HCT116 (cell line): ENCODE results near the gene CCDC188. TPM values are rescaled to one million over a fixed set of nuclear protein-coding genes. Genes with fewer than 3 reads are reported as not detected.
A peak's percentile ranks its signal among the peaks of the same experiment; 100 is the strongest.

ENCODE experiments used
- ATAC-seq: fragments of 200-7000 bp; cut with Tn5 transposase; 2 replicates; pipeline ENCODE4 v1.9.1; 2020; ENCODE audit warnings: mild to moderate bottlenecking, moderate library complexity
- BruUV-seq: library from RNA; stranded (reverse); fragments of 400-500 nt; replicated peaks from 2 replicates; lab custom pipeline; 2021; lab: Mats Ljungman, UMichigan
- CTCF ChIA-PET: fragments of 300-600 bp; sonication (Branson Sonifier 250); formaldehyde crosslinking; loops from one replicate; lab custom pipeline; 2021; ENCODE audit warnings: antibody characterized with exemption; lab: Charles Lee
- POLR2A ChIA-PET: fragments of 300-600, 350-600 bp; sonication (Branson Sonifier 250); formaldehyde crosslinking; loops from one replicate; lab custom pipeline; 2021; ENCODE audit warnings: antibody characterized with exemption; lab: Charles Lee
- RAD21 ChIA-PET, 2 experiments: fragments of 300-600 bp; sonication (Branson Sonifier 250); formaldehyde crosslinking; loops; one replicate each; lab custom pipeline; 2023; ENCODE audit warnings: low total read pairs in 2 of 2; ENCODE audit not compliant: uncharacterized antibody in 2 of 2, unreplicated experiment in 2 of 2, low non-redundant PET in 1 of 2; lab: Charles Lee
- DNase-seq: peaks from one replicate; pipeline ENCODE4 v3.0.0-alpha.2; 2010; ENCODE audit warnings: low read depth, low spot score
- H2AFZ ChIP-seq: fragments of 200-600 bp; shearing (Covaris generic), sonication (generic); 2 replicates; pipeline ENCODE4 v1.6.1; 2017; ENCODE audit warnings: low read depth, mixed run types, mixed read lengths, antibody characterized with exemption, low read length; ENCODE audit not compliant: poor library complexity, severe bottlenecking
- H3K27ac ChIP-seq: 2 replicates; pipeline ENCODE4 v1.5.1; 2012; ENCODE audit warnings: low read depth, low read length
- H3K27me3 ChIP-seq: fragments of 200-600 bp; sonication (generic); 2 replicates; pipeline ENCODE4 v1.6.1; 2016; ENCODE audit warnings: mixed run types, low read length, mixed read lengths; ENCODE audit not compliant: insufficient read depth
- H3K36me3 ChIP-seq, 2 experiments: fragments of 200-500 bp in 1 of 2; fragments of 200-600 bp in 1 of 2; sonication (Bioruptor generic) in 1 of 2; sonication (generic) in 1 of 2; 2 replicates each; pipeline versions ENCODE4 v1.5.1 to v1.6.1; 2014 to 2016; ENCODE audit warnings: low read length in 2 of 2, inconsistent platforms in 1 of 2, mixed read lengths in 1 of 2, mixed run types in 1 of 2; ENCODE audit not compliant: insufficient read depth in 2 of 2, control insufficient read depth in 1 of 2
- H3K4me1 ChIP-seq, 2 experiments: fragments of 200-600 bp in 1 of 2; sonication (generic) in 1 of 2; 2 replicates each; pipeline versions ENCODE4 v1.5.1 to v1.6.1; 2012 to 2017; ENCODE audit warnings: low read length in 2 of 2, inconsistent platforms in 1 of 2, mild to moderate bottlenecking in 1 of 2, mixed read lengths in 1 of 2, mixed run types in 1 of 2, moderate library complexity in 1 of 2; ENCODE audit not compliant: insufficient read depth in 2 of 2, control insufficient read depth in 1 of 2
- H3K4me2 ChIP-seq: fragments of 200-600 bp; sonication (generic); 2 replicates; pipeline ENCODE4 v1.6.1; 2017; ENCODE audit warnings: mixed run types, low read length, mixed read lengths
- H3K4me3 ChIP-seq, 2 experiments: fragments of 200-600 bp in 1 of 2; sonication (generic) in 1 of 2; replicated peaks in 1 of 2; 2 replicates each; pipeline ENCODE4 v1.5.1; 2011 to 2016; ENCODE audit warnings: low read length in 2 of 2, control low read depth in 1 of 2, low read depth in 1 of 2, mild to moderate bottlenecking in 1 of 2, mixed read lengths in 1 of 2, mixed run types in 1 of 2
- H3K79me2 ChIP-seq: fragments of 200-600 bp; sonication (generic); 2 replicates; pipeline ENCODE4 v1.6.1; 2017; ENCODE audit warnings: mild to moderate bottlenecking, mixed run types, low read length, moderate library complexity, mixed read lengths; ENCODE audit not compliant: insufficient read depth
- H3K9ac ChIP-seq: fragments of 200-600 bp; sonication (generic); 2 replicates; pipeline ENCODE4 v1.6.1; 2016; ENCODE audit warnings: low read length, mixed read lengths
- H3K9me2 ChIP-seq: fragments of 200-600 bp; sonication (generic), shearing (Covaris generic); 2 replicates; pipeline ENCODE4 v1.6.1; 2017; ENCODE audit warnings: mixed run types, mild to moderate bottlenecking, moderate library complexity; ENCODE audit not compliant: insufficient read depth
- H3K9me3 ChIP-seq, 2 experiments: fragments of 200-500 bp in 1 of 2; fragments of 200-600 bp in 1 of 2; sonication (Bioruptor generic) in 1 of 2; sonication (generic) in 1 of 2; 2 replicates each; pipeline ENCODE4 v1.6.1; 2014 to 2017; ENCODE audit warnings: low read length in 2 of 2, mixed read lengths in 2 of 2, inconsistent platforms in 1 of 2, low read depth in 1 of 2, mild to moderate bottlenecking in 1 of 2, mixed run types in 1 of 2, moderate library complexity in 1 of 2; ENCODE audit not compliant: control insufficient read depth in 1 of 2, insufficient read depth in 1 of 2
- H4K20me1 ChIP-seq: fragments of 200-600 bp; sonication (generic), shearing (Covaris generic); 2 replicates; pipeline ENCODE4 v1.6.1; 2017; ENCODE audit warnings: mixed run types, mild to moderate bottlenecking, moderate library complexity; ENCODE audit not compliant: insufficient read depth
- CBX3 ChIP-seq: IDR thresholded peaks from 2 replicates; pipeline ENCODE4 v1.6.1; 2012; ENCODE audit warnings: low read depth
- ELF1 ChIP-seq: IDR thresholded peaks from 2 replicates; pipeline ENCODE4 v1.6.1; 2012; ENCODE audit warnings: low read depth, borderline replicate concordance
- FOSL1 ChIP-seq: IDR thresholded peaks from 2 replicates; pipeline ENCODE4 v1.6.1; 2012; ENCODE audit warnings: low read depth
- POLR2AphosphoS5 ChIP-seq: IDR thresholded peaks from 2 replicates; pipeline ENCODE4 v1.6.1; 2011; ENCODE audit warnings: mild to moderate bottlenecking, low read depth, low read length, moderate library complexity
- SIN3A ChIP-seq: IDR thresholded peaks from 2 replicates; pipeline ENCODE4 v1.6.1; 2012; ENCODE audit warnings: low read depth
- SP1 ChIP-seq: IDR thresholded peaks from 2 replicates; pipeline ENCODE4 v1.6.1; 2012; ENCODE audit warnings: low read depth
- SRF ChIP-seq: IDR thresholded peaks from 2 replicates; pipeline ENCODE4 v1.6.1; 2012; ENCODE audit warnings: low read depth
- TCF7L2 ChIP-seq: IDR thresholded peaks from 2 replicates; pipeline ENCODE4 v1.7.0; 2011; ENCODE audit warnings: borderline replicate concordance, inconsistent platforms; ENCODE audit not compliant: insufficient read depth, insufficient read length; ENCODE audit errors: extremely low read depth
- YY1 ChIP-seq: IDR thresholded peaks from 2 replicates; pipeline ENCODE4 v1.6.1; 2011; ENCODE audit warnings: low read length, low read depth, moderate library complexity, mild to moderate bottlenecking; ENCODE audit not compliant: insufficient replicate concordance; ENCODE audit errors: extremely low read depth
- ZFX ChIP-seq: fragments of 450-650 bp; IDR thresholded peaks from 2 replicates; pipeline ENCODE4 v1.6.1; 2017
- intact Hi-C: fragments of 100-400 bp; cut with micrococcal nuclease; formaldehyde crosslinking; loops from 2 replicates; pipeline ENCODE4 v1.10.0; 2022
- total RNA-seq: library from RNA; stranded (reverse); gene quantifications from one replicate; pipeline ENCODE4 v1.2.1, GENCODE V29; 2021; ENCODE audit not compliant: unreplicated experiment
- TF ChIP-seq, protein P1 (sequence below): IDR thresholded peaks from 2 replicates; pipeline ENCODE4 v1.6.1; 2012

CCDC188 gene
- total RNA-seq, 1 experiment from 2014 or later, result not detected

DNA sequence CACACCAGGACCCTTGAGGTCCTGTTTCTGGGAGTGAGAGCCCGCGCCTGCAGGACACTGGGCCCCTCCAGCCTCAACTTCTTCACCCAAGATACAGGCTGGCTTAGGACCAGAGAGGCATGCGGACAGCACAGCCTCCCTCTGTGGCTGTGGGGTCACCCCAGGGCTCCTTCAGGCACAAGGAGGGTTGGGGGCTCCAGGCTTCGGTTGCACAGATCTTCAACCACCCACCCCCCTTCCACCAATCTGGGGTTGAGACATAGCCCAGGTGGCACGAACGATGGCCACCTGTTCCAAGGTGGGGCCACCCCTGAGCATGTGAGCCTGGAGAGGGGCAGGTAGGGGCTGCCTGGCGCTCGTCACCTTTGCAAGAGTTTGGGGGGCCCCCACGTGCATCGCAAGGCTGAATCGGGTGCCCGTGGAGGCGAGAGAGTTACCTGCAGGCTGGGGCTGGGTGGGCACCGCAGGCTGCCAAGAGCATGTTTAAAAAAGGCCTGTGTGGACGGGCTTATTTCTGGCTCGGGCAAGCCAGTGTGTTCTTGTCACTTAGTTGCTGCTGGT, 18.1 kb downstream of the CCDC188 start:
- DNase-seq (no peak), ATAC-seq (no peak)
- intact Hi-C loops, result no loop called here
- H3K9me2 ChIP-seq, result no peaks in the 10 kb centered on the region
- peak overlapping the region; percentile 80 to 92 for H3K4me3 ChIP-seq
- peak overlapping the region; percentile 89 for H3K9ac ChIP-seq
- no peaks in the 10 kb centered on the region for H3K27me3 ChIP-seq
- peak overlapping the region; percentile 96 for H3K4me2 ChIP-seq
- H3K4me1 ChIP-seq, result peaks cover 16 to 41% of the 10 kb centered on the region in 2 experiments; a peak in 3 of 4 replicates
- TF ChIP-seq TCF7L2 (no peak), FOSL1 (no peak), CBX3 (no peak), YY1 (no peak)
- H3K9me3 ChIP-seq, result no peaks in the 10 kb centered on the region
- peaks cover 60% of the 10 kb centered on the region for H3K79me2 ChIP-seq
- ChIA-PET POLR2A (no interaction called here), RAD21 (no interaction called here), CTCF (no interaction called here)
- H3K27ac ChIP-seq, result peak overlapping the region; percentile 74
- H3K36me3 ChIP-seq, result peaks cover 0 to 6% of the 10 kb centered on the region in 2 experiments; a peak in 1 of 4 replicates
- BruUV-seq, result no TSS peak
- no peaks in the 10 kb centered on the region for H4K20me1 ChIP-seq
- H2AFZ ChIP-seq, result no peak overlapping the region

DNA sequence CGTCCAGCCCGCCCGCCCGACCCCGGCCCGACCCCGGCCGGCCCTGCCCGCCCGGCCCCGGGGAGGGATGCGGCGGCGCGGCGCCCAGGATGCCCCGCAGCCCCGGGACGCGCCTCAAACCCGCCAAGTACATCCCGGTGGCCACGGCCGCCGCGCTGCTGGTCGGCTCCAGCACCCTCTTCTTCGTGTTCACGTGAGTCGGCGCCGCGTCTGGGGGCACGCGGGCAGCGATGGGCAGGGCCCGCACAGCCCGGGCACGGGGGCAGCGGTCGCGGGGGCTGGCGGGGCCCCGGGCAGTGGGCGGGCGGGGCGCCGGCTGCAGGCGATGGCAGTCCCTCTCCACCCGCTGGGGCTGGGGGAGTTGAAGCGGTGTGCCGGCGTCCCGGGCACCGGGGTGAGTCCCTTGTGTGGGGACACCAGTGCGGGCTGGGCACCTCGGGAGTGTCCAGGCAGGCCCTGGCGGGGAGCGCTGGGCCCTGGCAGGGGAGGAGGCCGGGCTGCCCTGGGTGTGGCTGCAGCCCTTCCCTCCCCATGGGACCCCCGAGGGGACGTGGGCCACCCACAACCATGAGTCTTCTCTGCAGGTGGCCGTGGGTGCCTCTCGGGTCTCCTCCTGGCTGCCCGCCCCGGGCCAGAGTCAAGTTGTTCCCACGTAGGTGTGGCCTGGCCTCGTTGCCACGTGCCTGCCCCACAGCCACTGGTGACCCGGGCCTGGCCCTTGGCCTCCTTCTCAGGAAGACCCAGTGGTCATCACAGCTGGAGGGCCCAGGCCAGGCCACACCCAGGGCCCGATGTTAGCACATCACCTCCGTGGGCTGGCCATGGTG, 18.8 kb downstream of the CCDC188 start:
- BruUV-seq, result no TSS peak
- peaks cover 16 to 34% of the 10 kb centered on the region in 2 experiments; a peak in 3 of 4 replicates for H3K4me1 ChIP-seq
- POLR2A ChIA-PET, result no interaction called here
- TF ChIP-seq SP1 (no peak), POLR2AphosphoS5 (no peak), SIN3A (no peak), ZFX (peak; percentile 69; the same call in 1 of the 2 replicates), SRF (no peak), ELF1 (no peak)
- TF ChIP-seq, protein P1, sequence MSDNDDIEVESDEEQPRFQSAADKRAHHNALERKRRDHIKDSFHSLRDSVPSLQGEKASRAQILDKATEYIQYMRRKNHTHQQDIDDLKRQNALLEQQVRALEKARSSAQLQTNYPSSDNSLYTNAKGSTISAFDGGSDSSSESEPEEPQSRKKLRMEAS, result peak; percentile 78; the same call in 1 of the 2 replicates
- TF ChIP-seq, all 23 proteins: peak for 2
- Histone ChIP-seq H4K20me1 (no peaks in the 10 kb centered on the region), H3K27me3 (no peaks in the 10 kb centered on the region), H3K4me3 (peak overlapping the region; percentile 80 to 92), H3K9ac (peak overlapping the region; percentile 89), H3K9me3 (no peaks in the 10 kb centered on the region), H3K79me2 (peaks cover 53% of the 10 kb centered on the region), H3K27ac (peak overlapping the region; percentile 74), H2AFZ (no peak overlapping the region), H3K4me2 (peak overlapping the region; percentile 96), H3K36me3 (peaks cover 0 to 6% of the 10 kb centered on the region in 2 experiments; a peak in 2 of 4 replicates), H3K9me2 (no peaks in the 10 kb centered on the region)
- ATAC-seq (peak; percentile 4), DNase-seq (no peak)
- RAD21 ChIA-PET, result no interaction called here
- CTCF ChIA-PET, result no interaction called here
- intact Hi-C loops, result no loop called here
